Measurements from ENCODE around the gene DYRK3.

The DYRK3 gene

GRCh38 chr1:206686478-206687249 lies 51.3 kb downstream of the DYRK3 start:
- no peaks in the 10 kb centered on the region for H3K9me3 ChIP-seq
- H3K9ac ChIP-seq, result peak overlapping the region; percentile 97

GRCh38 chr1:206687251-206687914 lies 52.0 kb downstream of the DYRK3 start:
- Histone ChIP-seq H3K9ac (peak overlapping the region; percentile 97), H3K4me1 (peaks cover 76% of the 10 kb centered on the region), H4K20me1 (peaks cover 69% of the 10 kb centered on the region), H3K27ac (peak overlapping the region; percentile 97), H3K4me3 (peak overlapping the region; percentile 96), H3K27me3 (no peaks in the 10 kb centered on the region), H3K36me3 (peaks cover 31% of the 10 kb centered on the region), H3K4me2 (peak overlapping the region; percentile 82), H3K9me3 (no peaks in the 10 kb centered on the region)
- TF ChIP-seq Cebpa-rat (IDR thresholded peaks at IDR 0.05), result no peak

More at GRCh38 chr1:206686478-206687249, 51.3 kb downstream of the DYRK3 start:
- Histone ChIP-seq H3K4me2 (peak overlapping the region; percentile 82), H3K36me3 (peaks cover 27% of the 10 kb centered on the region), H3K4me1 (peaks cover 76% of the 10 kb centered on the region), H3K4me3 (peak overlapping the region; percentile 96), H3K27me3 (no peaks in the 10 kb centered on the region), H3K27ac (peak overlapping the region; percentile 97), H4K20me1 (peaks cover 62% of the 10 kb centered on the region)
- TF ChIP-seq Cebpa-rat (IDR thresholded peaks at IDR 0.05), result no peak

GRCh38 chr1:206687915-206688442 lies 52.6 kb downstream of the DYRK3 start:
- peaks cover 37% of the 10 kb centered on the region for H3K36me3 ChIP-seq
- H3K9me3 ChIP-seq, result no peaks in the 10 kb centered on the region
- no peaks in the 10 kb centered on the region for H3K27me3 ChIP-seq
- no peak for TF ChIP-seq Cebpa-rat (IDR thresholded peaks at IDR 0.05)
- peak overlapping the region; percentile 82 for H3K4me2 ChIP-seq
- peak overlapping the region; percentile 97 for H3K9ac ChIP-seq
- H3K4me3 ChIP-seq, result peak overlapping the region; percentile 96
- H3K27ac ChIP-seq, result peak overlapping the region; percentile 97
- H3K4me1 ChIP-seq, result peaks cover 76% of the 10 kb centered on the region
- H4K20me1 ChIP-seq, result peaks cover 75% of the 10 kb centered on the region

- peak overlapping the region; percentile 60; the same call in 1 of the 2 replicates for H3K9ac ChIP-seq
- TF ChIP-seq Cebpa-rat (IDR thresholded peaks at IDR 0.05), result no peak
- H4K20me1 ChIP-seq, result peaks cover 100% of the 10 kb centered on the region
- H3K4me2 ChIP-seq, result peak overlapping the region; percentile 82
- peak overlapping the region; percentile 10 for H3K27ac ChIP-seq
- peaks cover 60% of the 10 kb centered on the region for H3K36me3 ChIP-seq
- H3K4me3 ChIP-seq, result no peak overlapping the region
- H3K4me1 ChIP-seq, result peaks cover 87% of the 10 kb centered on the region
- H3K9me3 ChIP-seq, result no peaks in the 10 kb centered on the region
- H3K27me3 ChIP-seq, result no peaks in the 10 kb centered on the region
Observed at GRCh38 chr1:206690516-206690915, 55.2 kb downstream of the DYRK3 start.

- peak overlapping the region; percentile 74 for H3K9ac ChIP-seq
- H3K36me3 ChIP-seq, result peaks cover 70% of the 10 kb centered on the region
- H4K20me1 ChIP-seq, result peaks cover 100% of the 10 kb centered on the region
- peaks cover 98% of the 10 kb centered on the region for H3K4me1 ChIP-seq
- H3K4me3 ChIP-seq, result peak overlapping the region; percentile 47; the same call in 1 of the 2 replicates
- no peaks in the 10 kb centered on the region for H3K27me3 ChIP-seq
- peaks cover 3% of the 10 kb centered on the region; the same call in 1 of the 2 replicates for H3K9me3 ChIP-seq
- no peak for TF ChIP-seq Cebpa-rat (IDR thresholded peaks at IDR 0.05)
- peak overlapping the region; percentile 73 for H3K27ac ChIP-seq
- peak overlapping the region; percentile 90 for H3K4me2 ChIP-seq
Observed at GRCh38 chr1:206691604-206692003, 56.3 kb downstream of the DYRK3 start.

GRCh38 chr1:206693029-206693428 lies 57.7 kb downstream of the DYRK3 start:
- H3K4me3 ChIP-seq, result peak overlapping the region; percentile 47

GRCh38 chr1:206693592-206693991 lies 58.3 kb downstream of the DYRK3 start:
- H3K9ac ChIP-seq, result peak overlapping the region; percentile 74
- H4K20me1 ChIP-seq, result peaks cover 100% of the 10 kb centered on the region
- no peaks in the 10 kb centered on the region for H3K27me3 ChIP-seq
- peaks cover 99% of the 10 kb centered on the region for H3K4me1 ChIP-seq
- peaks cover 80% of the 10 kb centered on the region for H3K36me3 ChIP-seq
- H3K4me2 ChIP-seq, result peak overlapping the region; percentile 90
- peak overlapping the region; percentile 47 for H3K4me3 ChIP-seq
- TF ChIP-seq Cebpa-rat (IDR thresholded peaks at IDR 0.05), result no peak
- peak overlapping the region; percentile 73 for H3K27ac ChIP-seq
- peaks cover 8% of the 10 kb centered on the region; the same call in 1 of the 2 replicates for H3K9me3 ChIP-seq

More at GRCh38 chr1:206693029-206693428, 57.7 kb downstream of the DYRK3 start:
- Histone ChIP-seq H3K36me3 (peaks cover 81% of the 10 kb centered on the region), H3K27ac (peak overlapping the region; percentile 73), H3K9me3 (peaks cover 8% of the 10 kb centered on the region; the same call in 1 of the 2 replicates), H3K4me1 (peaks cover 99% of the 10 kb centered on the region), H4K20me1 (peaks cover 100% of the 10 kb centered on the region), H3K4me2 (peak overlapping the region; percentile 90), H3K9ac (peak overlapping the region; percentile 74), H3K27me3 (no peaks in the 10 kb centered on the region)
- TF ChIP-seq Cebpa-rat (IDR thresholded peaks at IDR 0.05), result no peak

GRCh38 chr1:206694171-206695124 lies 59.1 kb downstream of the DYRK3 start:
- H4K20me1 ChIP-seq, result peaks cover 100% of the 10 kb centered on the region
- no peak for TF ChIP-seq Cebpa-rat (IDR thresholded peaks at IDR 0.05)
- H3K9me3 ChIP-seq, result peaks cover 8% of the 10 kb centered on the region; the same call in 1 of the 2 replicates
- peaks cover 80% of the 10 kb centered on the region for H3K36me3 ChIP-seq
- peaks cover 99% of the 10 kb centered on the region for H3K4me1 ChIP-seq
- H3K27me3 ChIP-seq, result no peaks in the 10 kb centered on the region
- H3K4me2 ChIP-seq, result peak overlapping the region; percentile 90
- H3K27ac ChIP-seq, result peak overlapping the region; percentile 52; the same call in 1 of the 2 replicates
- peak overlapping the region; percentile 74; the same call in 1 of the 2 replicates for H3K9ac ChIP-seq
- peak overlapping the region; percentile 47 for H3K4me3 ChIP-seq

GRCh38 chr1:206695733-206696132 lies 60.4 kb downstream of the DYRK3 start:
- H3K27me3 ChIP-seq, result no peaks in the 10 kb centered on the region
- no peak overlapping the region; the same call in 1 of the 2 replicates for H3K9ac ChIP-seq
- no peak overlapping the region for H3K4me3 ChIP-seq
- peaks cover 82% of the 10 kb centered on the region for H3K36me3 ChIP-seq
- H3K4me1 ChIP-seq, result peaks cover 99% of the 10 kb centered on the region
- H3K27ac ChIP-seq, result no peak overlapping the region
- peaks cover 8% of the 10 kb centered on the region; the same call in 1 of the 2 replicates for H3K9me3 ChIP-seq
- peaks cover 100% of the 10 kb centered on the region for H4K20me1 ChIP-seq
- no peak for TF ChIP-seq Cebpa-rat (IDR thresholded peaks at IDR 0.05)
- peak overlapping the region; percentile 90 for H3K4me2 ChIP-seq

Measured in BLaER1 (cell line).